Upper lobe of left lung (tissue), 6 donors: Measurements from ENCODE around the gene GNAZ. TPM values are rescaled to one million over a fixed set of nuclear protein-coding genes. Genes with fewer than 3 reads are reported as not detected.

Source experiments
- ATAC-seq, 2 donors: fragments of 200-7000 bp; cut with Tn5 transposase; one replicate each; pipeline ENCODE4 v1.9.1; 2022; ENCODE audit warnings: mild to moderate bottlenecking in 2 of 2, moderate library complexity in 2 of 2; ENCODE audit not compliant: low FRiP score in 2 of 2
- DNase-seq, 2 donors: peaks; one replicate each; pipeline ENCODE4 v3.0.0-alpha.2; 2019 to 2020
- H3K27ac ChIP-seq, 4 donors: fragments of 200-600 bp; sonication (generic); one replicate each; pipeline ENCODE4 v1.5.1; 2016 to 2019
- H3K27me3 ChIP-seq, 4 donors: fragments of 200-600 bp; sonication (generic); one replicate each; pipeline ENCODE4 v1.5.1; 2017 to 2019
- H3K36me3 ChIP-seq, 4 donors: fragments of 200-600 bp; sonication (generic); one replicate each; pipeline ENCODE4 v1.5.1; 2016 to 2019
- H3K4me1 ChIP-seq, 4 donors: fragments of 200-600 bp; sonication (generic); one replicate each; pipeline ENCODE4 v1.5.1; 2018 to 2019
- H3K4me3 ChIP-seq, 4 donors: fragments of 200-600 bp; sonication (generic); one replicate each; pipeline ENCODE4 v1.5.1; 2017 to 2019; ENCODE audit warnings: mild to moderate bottlenecking in 2 of 4, moderate library complexity in 1 of 4
- H3K9me3 ChIP-seq, 4 donors: fragments of 200-600 bp; sonication (generic); one replicate each; pipeline ENCODE4 v1.5.1; 2018 to 2019
- CTCF ChIP-seq, 6 experiments: fragments of 450-650 bp in 4 of 6; fragments of 200-600 bp in 2 of 6; sonication (generic) in 2 of 6; IDR thresholded peaks; one replicate each; pipeline ENCODE4 v1.5.1; 2016 to 2019; ENCODE audit warnings: antibody characterized with exemption in 6 of 6
- EP300 ChIP-seq, 4 donors: sonication (generic); formaldehyde crosslinking; IDR thresholded peaks; one replicate each; pipeline ENCODE4 v1.5.1; 2017; ENCODE audit warnings: antibody characterized with exemption in 4 of 4, control low read depth in 2 of 4
- POLR2A ChIP-seq, 4 donors: fragments of 450-650 bp; IDR thresholded peaks; one replicate each; pipeline ENCODE4 v1.5.1; 2016 to 2017; ENCODE audit warnings: antibody characterized with exemption in 4 of 4, mild to moderate bottlenecking in 2 of 4
- POLR2AphosphoS5 ChIP-seq, 2 donors: sonication (generic); formaldehyde crosslinking; IDR thresholded peaks; one replicate each; pipeline ENCODE4 v1.5.1; 2017; ENCODE audit warnings: antibody characterized with exemption in 2 of 2
- WGBS, 2 donors: methylation state at CpG; one replicate each; pipeline ENCODE4 v1.1.5; 2017 to 2018; 5-methylcytosine and 5-hydroxymethylcytosine counted together
- total RNA-seq, 6 donors: library from RNA; depleted of rRNA in 4 of 6; stranded (reverse); fragments of >200 nt in 4 of 6; gene quantifications; one replicate each; pipeline versions ENCODE4 v1.1.0 to v1.2.1, GENCODE V29; 2016 to 2021
- donor health status: DM: no; HTN: no; CAD: no; lungs with moderate emphysema.
- donor health status: DM: no; HTN: yes; CAD: no; lungs with severe emphysema.

GNAZ gene
- total RNA-seq, 6 donors from 2014 or later = 0.80 to 7.3 (median 2.7) TPM; not detected in 1

- TF ChIP-seq POLR2A (IDR thresholded peaks at IDR 0.05) (no peak), CTCF (IDR thresholded peaks at IDR 0.05) (no peak), EP300 (IDR thresholded peaks at IDR 0.05) (no peak), POLR2AphosphoS5 (IDR thresholded peaks at IDR 0.05) (no peak)
- Histone ChIP-seq H3K9me3 (no peaks in the 10 kb centered on the region), H3K4me1 (peaks cover 15 to 22% (median 20%) of the 10 kb centered on the region in 4 donors), H3K27me3 (peaks cover 0 to 6% (median 2%) of the 10 kb centered on the region in 4 donors), H3K4me3 (no peak overlapping the region), H3K27ac (no peak overlapping the region), H3K36me3 (no peaks in the 10 kb centered on the region)
- DNase-seq (no peak), ATAC-seq (no peak)
- WGBS, 2 donors = 77 to 87% methylated on average over 11 of the region's 11 CpGs
Observed at GRCh38 chr22:23072077-23072910, 2.0 kb downstream of the GNAZ start.

GRCh38 chr22:23072911-23073491 is 2.7 kb downstream of the GNAZ start:
- Histone ChIP-seq H3K4me3 (no peak overlapping the region), H3K4me1 (peaks cover 19 to 27% (median 23%) of the 10 kb centered on the region in 4 donors), H3K9me3 (no peaks in the 10 kb centered on the region), H3K27me3 (peaks cover 0 to 6% (median 2%) of the 10 kb centered on the region in 4 donors), H3K27ac (no peak overlapping the region), H3K36me3 (no peaks in the 10 kb centered on the region)
- no peak for TF ChIP-seq CTCF (IDR thresholded peaks at IDR 0.05)
- TF ChIP-seq POLR2A (IDR thresholded peaks at IDR 0.05) = no peak
- no peak for TF ChIP-seq POLR2AphosphoS5 (IDR thresholded peaks at IDR 0.05)
- 65 to 92% methylated on average over 4 to 10 of the region's 11 CpGs for WGBS, 2 donors
- ATAC-seq (no peak), DNase-seq (no peak)

- 79 to 87% methylated on average over 7 to 13 of the region's 13 CpGs for WGBS, 2 donors
- Histone ChIP-seq H3K36me3 (no peaks in the 10 kb centered on the region), H3K9me3 (no peaks in the 10 kb centered on the region), H3K4me1 (peaks cover 19 to 32% (median 23%) of the 10 kb centered on the region in 4 donors), H3K4me3 (no peak overlapping the region), H3K27me3 (peaks cover 0 to 6% (median 2%) of the 10 kb centered on the region in 4 donors), H3K27ac (no peak overlapping the region)
- no peak for TF ChIP-seq CTCF (IDR thresholded peaks at IDR 0.05)
- no peak for TF ChIP-seq POLR2AphosphoS5 (IDR thresholded peaks at IDR 0.05)
- no peak for TF ChIP-seq POLR2A (IDR thresholded peaks at IDR 0.05)
- no peak for TF ChIP-seq EP300 (IDR thresholded peaks at IDR 0.05)
- ATAC-seq (no peak), DNase-seq (no peak)
Observed at GRCh38 chr22:23073526-23074229, 3.4 kb downstream of the GNAZ start.

- no peak overlapping the region for H3K27ac ChIP-seq
- no peaks in the 10 kb centered on the region for H3K36me3 ChIP-seq
- ATAC-seq = no peak
- H3K9me3 ChIP-seq = no peaks in the 10 kb centered on the region
- peaks cover 0 to 6% (median 2%) of the 10 kb centered on the region in 4 donors for H3K27me3 ChIP-seq
- DNase-seq = no peak
- H3K4me1 ChIP-seq = peaks cover 12 to 27% (median 20%) of the 10 kb centered on the region in 4 donors
- H3K4me3 ChIP-seq = no peak overlapping the region
- 80 to 91% methylated on average over 7 of the region's 7 CpGs for WGBS, 2 donors
- TF ChIP-seq POLR2A (IDR thresholded peaks at IDR 0.05) (no peak), POLR2AphosphoS5 (IDR thresholded peaks at IDR 0.05) (no peak), CTCF (IDR thresholded peaks at IDR 0.05) (no peak), EP300 (IDR thresholded peaks at IDR 0.05) (no peak)
Observed at GRCh38 chr22:23074451-23074850, 4.1 kb downstream of the GNAZ start.
